ENCODE results near the gene KLHL10.

DNA sequence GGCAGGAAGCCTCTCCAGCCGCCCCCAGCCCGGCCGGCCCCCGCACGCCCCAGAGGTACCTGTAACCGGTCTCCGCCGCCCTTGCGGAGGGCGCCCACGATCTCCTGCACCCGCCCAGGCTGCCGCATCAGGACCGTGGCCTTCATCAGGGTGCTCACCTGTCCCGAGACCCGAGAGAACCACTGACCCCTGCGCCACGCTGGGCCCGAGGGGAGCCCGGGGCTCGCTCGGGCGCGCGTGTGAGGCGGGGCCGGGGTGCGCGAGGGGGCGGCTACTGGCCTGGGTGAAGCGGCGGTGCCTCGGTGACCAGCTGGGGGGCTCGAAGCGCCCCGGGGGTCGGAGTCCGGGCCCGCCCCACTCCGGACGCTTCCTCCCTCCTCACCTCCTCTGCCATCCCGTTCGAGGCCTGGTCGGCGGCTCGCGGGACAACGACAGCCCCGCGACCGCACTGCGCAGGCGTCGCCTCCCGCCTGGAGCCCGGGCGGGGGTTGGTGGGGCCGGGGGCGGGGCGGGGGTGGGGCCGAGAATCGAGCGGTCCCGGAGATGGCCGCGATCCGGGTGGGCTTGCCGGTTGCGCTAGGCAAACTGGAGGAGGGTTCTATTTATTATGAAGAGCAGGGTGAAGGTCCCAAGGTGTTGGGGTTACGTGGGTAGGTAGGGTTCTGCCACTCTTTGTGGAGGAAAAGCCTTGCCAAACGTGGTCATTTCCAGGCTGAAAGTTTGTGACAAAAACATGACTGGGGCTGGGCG is 1.6 kb upstream of the KLHL10 start, which contains the start of gene NT5C3B:
- TF ChIP-seq POLR2A (IDR thresholded peaks at IDR 0.05) (peak; percentile 18), POLR2AphosphoS5 (IDR thresholded peaks at IDR 0.05) (peak; percentile 21)
- TF ChIP-seq, protein P1, sequence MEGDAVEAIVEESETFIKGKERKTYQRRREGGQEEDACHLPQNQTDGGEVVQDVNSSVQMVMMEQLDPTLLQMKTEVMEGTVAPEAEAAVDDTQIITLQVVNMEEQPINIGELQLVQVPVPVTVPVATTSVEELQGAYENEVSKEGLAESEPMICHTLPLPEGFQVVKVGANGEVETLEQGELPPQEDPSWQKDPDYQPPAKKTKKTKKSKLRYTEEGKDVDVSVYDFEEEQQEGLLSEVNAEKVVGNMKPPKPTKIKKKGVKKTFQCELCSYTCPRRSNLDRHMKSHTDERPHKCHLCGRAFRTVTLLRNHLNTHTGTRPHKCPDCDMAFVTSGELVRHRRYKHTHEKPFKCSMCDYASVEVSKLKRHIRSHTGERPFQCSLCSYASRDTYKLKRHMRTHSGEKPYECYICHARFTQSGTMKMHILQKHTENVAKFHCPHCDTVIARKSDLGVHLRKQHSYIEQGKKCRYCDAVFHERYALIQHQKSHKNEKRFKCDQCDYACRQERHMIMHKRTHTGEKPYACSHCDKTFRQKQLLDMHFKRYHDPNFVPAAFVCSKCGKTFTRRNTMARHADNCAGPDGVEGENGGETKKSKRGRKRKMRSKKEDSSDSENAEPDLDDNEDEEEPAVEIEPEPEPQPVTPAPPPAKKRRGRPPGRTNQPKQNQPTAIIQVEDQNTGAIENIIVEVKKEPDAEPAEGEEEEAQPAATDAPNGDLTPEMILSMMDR (IDR thresholded peaks at IDR 0.05): no peak
